Measurements from ENCODE around the gene INTS6.

GRCh38 chr13:51465124-51465523, 12.3 kb upstream of the INTS6 start:
- TF ChIP-seq, protein P1, sequence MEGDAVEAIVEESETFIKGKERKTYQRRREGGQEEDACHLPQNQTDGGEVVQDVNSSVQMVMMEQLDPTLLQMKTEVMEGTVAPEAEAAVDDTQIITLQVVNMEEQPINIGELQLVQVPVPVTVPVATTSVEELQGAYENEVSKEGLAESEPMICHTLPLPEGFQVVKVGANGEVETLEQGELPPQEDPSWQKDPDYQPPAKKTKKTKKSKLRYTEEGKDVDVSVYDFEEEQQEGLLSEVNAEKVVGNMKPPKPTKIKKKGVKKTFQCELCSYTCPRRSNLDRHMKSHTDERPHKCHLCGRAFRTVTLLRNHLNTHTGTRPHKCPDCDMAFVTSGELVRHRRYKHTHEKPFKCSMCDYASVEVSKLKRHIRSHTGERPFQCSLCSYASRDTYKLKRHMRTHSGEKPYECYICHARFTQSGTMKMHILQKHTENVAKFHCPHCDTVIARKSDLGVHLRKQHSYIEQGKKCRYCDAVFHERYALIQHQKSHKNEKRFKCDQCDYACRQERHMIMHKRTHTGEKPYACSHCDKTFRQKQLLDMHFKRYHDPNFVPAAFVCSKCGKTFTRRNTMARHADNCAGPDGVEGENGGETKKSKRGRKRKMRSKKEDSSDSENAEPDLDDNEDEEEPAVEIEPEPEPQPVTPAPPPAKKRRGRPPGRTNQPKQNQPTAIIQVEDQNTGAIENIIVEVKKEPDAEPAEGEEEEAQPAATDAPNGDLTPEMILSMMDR (IDR thresholded peaks at IDR 0.05), result no peak
- TF ChIP-seq ZNF138 (CRISPR knock-in tag; conservative IDR thresholded peaks at IDR 0.05) (no peak), FOXJ3 (CRISPR knock-in tag; IDR thresholded peaks at IDR 0.05; ENCODE audit: borderline replicate concordance) (no peak), RELA (CRISPR knock-in tag; IDR thresholded peaks at IDR 0.05; ENCODE audit: borderline replicate concordance) (no peak), ATF3 (CRISPR knock-in tag; conservative IDR thresholded peaks at IDR 0.05) (no peak)
- TF ChIP-seq, protein P2, sequence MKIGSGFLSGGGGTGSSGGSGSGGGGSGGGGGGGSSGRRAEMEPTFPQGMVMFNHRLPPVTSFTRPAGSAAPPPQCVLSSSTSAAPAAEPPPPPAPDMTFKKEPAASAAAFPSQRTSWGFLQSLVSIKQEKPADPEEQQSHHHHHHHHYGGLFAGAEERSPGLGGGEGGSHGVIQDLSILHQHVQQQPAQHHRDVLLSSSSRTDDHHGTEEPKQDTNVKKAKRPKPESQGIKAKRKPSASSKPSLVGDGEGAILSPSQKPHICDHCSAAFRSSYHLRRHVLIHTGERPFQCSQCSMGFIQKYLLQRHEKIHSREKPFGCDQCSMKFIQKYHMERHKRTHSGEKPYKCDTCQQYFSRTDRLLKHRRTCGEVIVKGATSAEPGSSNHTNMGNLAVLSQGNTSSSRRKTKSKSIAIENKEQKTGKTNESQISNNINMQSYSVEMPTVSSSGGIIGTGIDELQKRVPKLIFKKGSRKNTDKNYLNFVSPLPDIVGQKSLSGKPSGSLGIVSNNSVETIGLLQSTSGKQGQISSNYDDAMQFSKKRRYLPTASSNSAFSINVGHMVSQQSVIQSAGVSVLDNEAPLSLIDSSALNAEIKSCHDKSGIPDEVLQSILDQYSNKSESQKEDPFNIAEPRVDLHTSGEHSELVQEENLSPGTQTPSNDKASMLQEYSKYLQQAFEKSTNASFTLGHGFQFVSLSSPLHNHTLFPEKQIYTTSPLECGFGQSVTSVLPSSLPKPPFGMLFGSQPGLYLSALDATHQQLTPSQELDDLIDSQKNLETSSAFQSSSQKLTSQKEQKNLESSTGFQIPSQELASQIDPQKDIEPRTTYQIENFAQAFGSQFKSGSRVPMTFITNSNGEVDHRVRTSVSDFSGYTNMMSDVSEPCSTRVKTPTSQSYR (CRISPR knock-in tag; IDR thresholded peaks at IDR 0.05), result no peak
